ENCODE results near the gene MRLN.
"Not testable (repeated sequence)": the region's sequence is repeated elsewhere in the genome, so short reads cannot be mapped to it uniquely, and the experiment has no call there.

Gene MRLN

GRCh38 chr10:59753267-59753666, at the start of gene MRLN:
Gene MRLN (minus strand): TSS chr10:59753455.
- DNase-seq, result no peak

- no peak for DNase-seq
Observed at GRCh38 chr10:59801171-59801570, 47.9 kb upstream of the MRLN start.

- DNase-seq, result no peak
Observed at GRCh38 chr10:59799421-59799820, 46.2 kb upstream of the MRLN start.

- DNase-seq, result no peak
Observed at GRCh38 chr10:59793919-59794318, 40.7 kb upstream of the MRLN start.

DNA sequence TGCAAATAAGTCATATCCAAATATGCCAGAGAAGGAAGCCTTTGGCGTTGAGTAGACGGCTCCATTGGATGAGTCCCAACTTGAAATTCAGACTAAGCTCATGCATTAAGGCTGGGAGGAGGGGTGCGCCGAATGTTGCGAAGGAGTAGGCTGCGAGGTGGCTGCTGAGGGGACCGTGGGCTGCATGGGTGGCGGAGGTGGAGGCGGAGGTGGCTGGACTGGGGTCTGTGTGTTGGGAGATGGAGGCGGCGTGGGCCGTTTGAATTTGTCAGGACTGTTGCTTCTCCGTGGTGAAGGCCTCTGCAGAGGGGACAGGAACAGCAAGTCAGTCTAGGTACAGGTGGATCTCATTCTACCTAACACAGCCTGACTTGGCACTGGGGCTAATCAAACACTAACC, 39.6 kb upstream of the MRLN start:
- DNase-seq, result no peak

- DNase-seq, result no peak
Observed at GRCh38 chr10:59791601-59792000, 38.3 kb upstream of the MRLN start.

DNA sequence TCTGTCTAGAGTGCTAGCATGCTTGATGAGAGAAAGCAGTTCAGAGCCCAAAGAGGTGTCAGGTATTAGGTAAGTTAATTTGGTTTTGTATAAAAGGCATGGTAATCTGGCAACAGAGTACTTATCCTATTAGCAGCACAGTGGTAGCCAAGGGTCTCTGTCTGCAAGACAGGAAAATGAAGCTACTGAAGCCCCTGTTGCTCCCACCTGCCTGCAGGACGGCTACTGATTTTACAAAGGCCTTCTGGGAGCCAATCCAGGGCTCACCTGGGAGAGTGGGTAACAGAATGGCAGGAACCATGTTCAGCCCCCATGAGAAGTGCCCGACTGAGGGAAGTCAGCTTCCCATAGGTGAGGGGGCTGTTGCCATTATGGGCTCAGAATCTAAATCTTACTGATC, 36.8 kb upstream of the MRLN start:
- DNase-seq, result not testable (repeated sequence)

DNA sequence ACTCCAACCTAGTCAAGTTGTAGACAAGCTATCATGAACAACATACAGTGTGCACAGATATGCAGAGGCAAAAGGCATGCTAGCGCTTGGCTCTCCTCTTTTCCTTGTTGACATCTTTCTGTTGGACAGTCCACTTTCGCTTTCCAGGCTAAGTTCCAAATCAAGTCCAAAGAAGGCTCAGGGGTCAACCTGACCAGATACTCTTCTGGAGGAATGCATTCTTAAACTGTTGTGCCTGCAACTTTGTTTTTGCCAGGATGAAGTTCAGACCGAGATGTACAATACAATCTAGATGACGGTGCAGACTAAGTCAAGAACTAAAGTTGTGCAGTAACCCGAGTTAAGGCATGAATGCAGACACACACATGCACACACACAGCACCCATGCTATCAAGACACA, 35.7 kb upstream of the MRLN start:
- DNase-seq, result not testable (repeated sequence)

- DNase-seq, result not testable (repeated sequence)
Observed at GRCh38 chr10:59787032-59787431, 33.8 kb upstream of the MRLN start.

DNA sequence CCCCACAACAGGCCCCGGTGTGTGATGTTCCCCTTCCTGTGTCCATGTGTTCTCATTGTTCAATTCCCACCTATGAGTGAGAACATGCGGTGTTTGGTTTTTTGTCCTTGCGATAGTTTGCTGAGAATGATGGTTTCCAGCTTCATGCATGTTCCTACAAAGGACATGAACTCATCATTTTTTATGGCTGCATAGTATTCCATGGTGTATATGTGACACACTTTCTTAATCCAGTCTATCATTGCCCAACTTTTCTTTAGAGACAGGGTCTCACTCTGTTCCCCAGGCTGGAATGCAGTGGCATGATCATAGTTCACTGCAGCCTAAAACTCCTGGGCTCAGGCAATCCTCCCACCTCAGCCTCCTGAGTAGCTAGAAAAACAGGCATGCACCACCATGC, 32.2 kb upstream of the MRLN start:
- not testable (repeated sequence) for DNase-seq

DNA sequence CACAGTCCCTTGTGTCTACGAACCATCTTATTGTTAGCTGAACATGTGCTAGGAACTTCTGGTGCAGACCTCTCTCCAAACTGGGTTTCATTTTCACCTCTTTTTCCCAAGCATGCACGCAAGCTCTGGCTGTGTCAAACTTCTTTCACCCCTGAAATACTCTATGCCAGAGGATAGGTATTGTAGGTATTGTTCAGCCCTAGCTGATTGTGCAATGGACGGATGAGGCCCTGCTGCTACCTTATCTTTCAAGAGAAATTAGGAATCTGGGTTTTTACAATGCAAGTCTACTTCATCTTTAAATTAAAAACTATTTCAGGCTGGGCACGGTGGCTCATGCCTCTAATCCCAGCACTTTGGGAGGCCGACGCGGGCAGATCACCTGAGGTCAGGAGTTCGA, 28.3 kb upstream of the MRLN start:
- no peak for DNase-seq

GRCh38 chr10:59779756-59780533, 26.7 kb upstream of the MRLN start:
- DNase-seq, result no peak

- no peak for DNase-seq
Observed at GRCh38 chr10:59774451-59774850, 21.2 kb upstream of the MRLN start.

- DNase-seq, result no peak
Observed at GRCh38 chr10:59773088-59773487, 19.8 kb upstream of the MRLN start.

GRCh38 chr10:59771162-59771807, 18.0 kb upstream of the MRLN start:
- no peak for DNase-seq

GRCh38 chr10:59770689-59771088, 17.4 kb upstream of the MRLN start:
- no peak for DNase-seq

DNA sequence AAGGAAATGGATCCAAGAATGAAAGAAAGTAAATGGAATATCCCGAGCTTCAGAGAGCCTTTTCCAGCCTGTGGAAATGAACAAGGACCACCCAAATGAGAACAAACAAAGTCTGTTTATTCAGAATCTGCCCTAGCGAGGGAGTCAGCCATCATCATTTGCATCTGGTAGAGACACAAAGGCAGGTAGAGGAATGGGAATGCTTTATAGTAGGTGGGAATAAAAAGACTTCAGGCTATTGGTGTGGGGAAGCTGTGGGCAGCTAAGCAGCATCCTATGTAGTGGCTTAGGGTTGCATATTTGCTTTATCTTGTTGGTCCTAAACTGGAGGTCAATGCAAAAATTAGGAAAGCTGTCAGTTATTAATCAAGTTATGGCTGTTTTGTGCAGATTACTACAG, 9.2 kb upstream of the MRLN start:
- DNase-seq, result no peak

DNA sequence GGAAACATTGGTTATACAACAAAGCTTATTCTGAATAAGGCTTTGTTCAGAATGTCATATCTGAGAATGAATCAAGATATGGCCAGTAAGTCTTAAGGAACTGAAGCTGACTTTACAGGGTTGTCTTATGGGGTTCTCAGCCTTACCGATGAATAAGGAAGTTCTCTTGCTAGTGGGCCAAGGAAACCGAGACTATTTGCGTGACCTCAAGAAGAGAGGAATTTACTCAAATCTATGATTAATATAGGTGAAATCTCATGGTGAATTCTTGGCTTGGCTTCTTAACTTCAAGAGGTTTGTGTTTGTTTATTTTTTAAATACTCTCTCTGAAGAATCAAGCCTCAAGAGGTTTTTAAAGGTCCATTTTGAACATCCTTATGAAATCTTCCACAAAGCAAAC, 4.7 kb upstream of the MRLN start:
- DNase-seq, result no peak

DNA sequence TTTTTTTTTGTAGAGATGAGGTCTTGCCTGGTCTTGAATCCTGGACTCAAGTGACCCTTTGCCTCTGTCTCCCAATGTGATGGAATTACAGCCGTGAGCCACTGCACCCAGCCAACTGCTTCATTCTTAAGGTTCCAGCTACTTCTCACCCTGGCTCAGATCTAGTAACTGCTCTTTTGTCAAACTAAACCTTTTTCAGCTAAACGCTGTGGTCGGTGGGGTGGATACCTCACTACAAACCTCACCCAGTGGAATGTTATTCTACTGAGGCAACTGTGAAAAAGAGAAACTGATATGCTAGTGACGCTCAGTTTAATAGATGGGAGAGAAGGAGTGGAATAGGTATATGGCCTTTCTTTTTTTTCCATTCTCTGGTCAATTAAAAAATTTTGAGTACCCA, 1.7 kb upstream of the MRLN start:
- no peak for DNase-seq

GRCh38 chr10:59752278-59752940, 846 bp downstream of the MRLN start:
- DNase-seq, result no peak

- DNase-seq, result no peak
Observed at GRCh38 chr10:59750155-59750945, 2.9 kb downstream of the MRLN start.

DNA sequence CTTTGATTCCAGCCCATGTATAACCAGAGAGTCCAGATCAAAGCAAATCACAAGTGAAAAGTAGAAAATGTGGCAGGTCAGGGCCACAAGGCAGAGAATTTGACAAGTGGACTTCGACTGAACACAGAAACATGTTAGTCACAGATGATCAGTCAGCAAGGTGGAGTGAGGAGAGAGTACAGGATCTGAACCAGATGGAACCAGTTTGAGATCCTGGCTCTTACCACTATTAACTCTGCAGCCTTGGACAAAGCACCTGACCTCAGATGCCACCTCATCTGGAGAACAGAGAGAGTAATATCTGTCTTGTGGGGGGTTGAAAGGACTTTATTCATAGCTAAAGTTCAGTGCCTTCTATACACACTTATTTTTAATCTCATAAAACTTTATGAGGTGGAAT, 4.4 kb downstream of the MRLN start:
- DNase-seq, result no peak

- no peak for DNase-seq
Observed at GRCh38 chr10:59745163-59745650, 8.0 kb downstream of the MRLN start.
